Parathyroid adenoma (tissue), 2 donors: ENCODE data around the gene TMEM106A.
"Not testable (repeated sequence)": the region's sequence is repeated elsewhere in the genome, so short reads cannot be mapped to it uniquely, and the experiment has no call there.

ENCODE experiments used
- H2AFZ ChIP-seq: fragments of 300-600 bp; sonication (generic); one replicate; pipeline ENCODE4 v1.7.0; 2017; ENCODE audit warnings: antibody characterized with exemption, mild to moderate bottlenecking
- H3K27ac ChIP-seq: fragments of 300-600 bp; sonication (generic); one replicate; pipeline ENCODE4 v1.7.0; 2017
- H3K27me3 ChIP-seq: fragments of 300-600 bp; sonication (generic); one replicate; pipeline ENCODE4 v1.7.0; 2017; ENCODE audit warnings: low read length; ENCODE audit not compliant: control insufficient read depth, insufficient read depth
- H3K36me3 ChIP-seq: fragments of 300-600 bp; sonication (generic); one replicate; pipeline ENCODE4 v1.7.0; 2017; ENCODE audit warnings: low read length; ENCODE audit not compliant: control insufficient read depth, insufficient read depth
- H3K4me1 ChIP-seq: fragments of 300-600 bp; sonication (generic); one replicate; pipeline ENCODE4 v1.7.0; 2017; ENCODE audit warnings: control low read depth
- H3K4me2 ChIP-seq: fragments of 300-600 bp; sonication (generic); one replicate; pipeline ENCODE4 v1.7.0; 2017; ENCODE audit warnings: low read length
- H3K4me3 ChIP-seq: fragments of 300-600 bp; sonication (generic); one replicate; pipeline ENCODE4 v1.7.0; 2017; ENCODE audit warnings: low read depth, low read length
- H3K79me2 ChIP-seq: fragments of 300-600 bp; sonication (generic); one replicate; pipeline ENCODE4 v1.7.0; 2017; ENCODE audit warnings: control low read depth
- H3K9ac ChIP-seq: fragments of 300-600 bp; sonication (generic); one replicate; pipeline ENCODE4 v1.7.0; 2017; ENCODE audit warnings: mild to moderate bottlenecking
- H3K9me3 ChIP-seq: fragments of 300-600 bp; sonication (generic); one replicate; pipeline ENCODE4 v1.7.0; 2017; ENCODE audit warnings: low read length; ENCODE audit not compliant: control insufficient read depth
- CTCF ChIP-seq: fragments of 300-600 bp; sonication (generic); IDR thresholded peaks from one replicate; pipeline ENCODE4 v1.7.0; 2017; ENCODE audit warnings: antibody characterized with exemption, mild to moderate bottlenecking
- donor health status: primary hyperparathyroidism.

The TMEM106A gene

GRCh38 chr17:43219746-43220380 is 8.2 kb downstream of the TMEM106A start:
- no peak overlapping the region for H3K27ac ChIP-seq
- H3K79me2 ChIP-seq, result no peaks in the 10 kb centered on the region
- no peak for TF ChIP-seq CTCF
- no peaks in the 10 kb centered on the region for H3K4me1 ChIP-seq
- no peaks in the 10 kb centered on the region for H3K36me3 ChIP-seq
- H3K9ac ChIP-seq, result no peak overlapping the region
- no peak overlapping the region for H3K4me2 ChIP-seq
- H3K27me3 ChIP-seq, result no peaks in the 10 kb centered on the region
- H2AFZ ChIP-seq, result no peak overlapping the region
- no peak overlapping the region for H3K4me3 ChIP-seq
- no peaks in the 10 kb centered on the region for H3K9me3 ChIP-seq

GRCh38 chr17:43220511-43221125 is 8.9 kb downstream of the TMEM106A start:
- TF ChIP-seq CTCF, result no peak
- Histone ChIP-seq H3K36me3 (no peaks in the 10 kb centered on the region), H3K4me3 (no peak overlapping the region), H3K9ac (no peak overlapping the region), H3K27me3 (no peaks in the 10 kb centered on the region), H3K4me1 (no peaks in the 10 kb centered on the region), H2AFZ (no peak overlapping the region), H3K27ac (no peak overlapping the region), H3K4me2 (no peak overlapping the region), H3K79me2 (no peaks in the 10 kb centered on the region), H3K9me3 (no peaks in the 10 kb centered on the region)

- Histone ChIP-seq H2AFZ (no peak overlapping the region), H3K4me3 (no peak overlapping the region), H3K79me2 (no peaks in the 10 kb centered on the region), H3K27ac (no peak overlapping the region), H3K36me3 (no peaks in the 10 kb centered on the region), H3K4me2 (no peak overlapping the region), H3K9me3 (no peaks in the 10 kb centered on the region), H3K27me3 (no peaks in the 10 kb centered on the region), H3K4me1 (no peaks in the 10 kb centered on the region), H3K9ac (no peak overlapping the region)
- TF ChIP-seq CTCF, result no peak
Measured at GRCh38 chr17:43224146-43224705, 12.6 kb downstream of the TMEM106A start.

- Histone ChIP-seq H3K9ac (no peak overlapping the region), H3K4me1 (no peaks in the 10 kb centered on the region), H3K4me2 (no peak overlapping the region), H3K36me3 (no peaks in the 10 kb centered on the region), H3K27ac (no peak overlapping the region), H3K27me3 (no peaks in the 10 kb centered on the region), H3K9me3 (no peaks in the 10 kb centered on the region), H3K79me2 (no peaks in the 10 kb centered on the region), H2AFZ (no peak overlapping the region), H3K4me3 (no peak overlapping the region)
- no peak for TF ChIP-seq CTCF
Measured at GRCh38 chr17:43226393-43226792, 14.7 kb downstream of the TMEM106A start.

- H3K9me3 ChIP-seq, H3K27me3 ChIP-seq, H3K9ac ChIP-seq, H3K36me3 ChIP-seq, H3K27ac ChIP-seq, H3K4me2 ChIP-seq, H3K4me3 ChIP-seq, H2AFZ ChIP-seq, H3K79me2 ChIP-seq, H3K4me1 ChIP-seq: not testable (repeated sequence)
Measured at GRCh38 chr17:43228020-43228782, 16.5 kb downstream of the TMEM106A start, which contains the start of gene CCDC200. Gene CCDC200 (minus strand): TSS chr17:43228623. CDS start chr17:43228554, 69 bp downstream.

GRCh38 chr17:43231205-43232020 is 19.7 kb downstream of the TMEM106A start:
- not testable (repeated sequence) for H3K4me2 ChIP-seq, H3K9me3 ChIP-seq, H2AFZ ChIP-seq, H3K9ac ChIP-seq, H3K4me1 ChIP-seq, H3K4me3 ChIP-seq, H3K27ac ChIP-seq, H3K36me3 ChIP-seq, H3K79me2 ChIP-seq, H3K27me3 ChIP-seq
